ENCODE data around the gene COMMD3.
"Not testable (repeated sequence)": the region's sequence is repeated elsewhere in the genome, so short reads cannot be mapped to it uniquely, and the experiment has no call there.

Gene COMMD3

DNA sequence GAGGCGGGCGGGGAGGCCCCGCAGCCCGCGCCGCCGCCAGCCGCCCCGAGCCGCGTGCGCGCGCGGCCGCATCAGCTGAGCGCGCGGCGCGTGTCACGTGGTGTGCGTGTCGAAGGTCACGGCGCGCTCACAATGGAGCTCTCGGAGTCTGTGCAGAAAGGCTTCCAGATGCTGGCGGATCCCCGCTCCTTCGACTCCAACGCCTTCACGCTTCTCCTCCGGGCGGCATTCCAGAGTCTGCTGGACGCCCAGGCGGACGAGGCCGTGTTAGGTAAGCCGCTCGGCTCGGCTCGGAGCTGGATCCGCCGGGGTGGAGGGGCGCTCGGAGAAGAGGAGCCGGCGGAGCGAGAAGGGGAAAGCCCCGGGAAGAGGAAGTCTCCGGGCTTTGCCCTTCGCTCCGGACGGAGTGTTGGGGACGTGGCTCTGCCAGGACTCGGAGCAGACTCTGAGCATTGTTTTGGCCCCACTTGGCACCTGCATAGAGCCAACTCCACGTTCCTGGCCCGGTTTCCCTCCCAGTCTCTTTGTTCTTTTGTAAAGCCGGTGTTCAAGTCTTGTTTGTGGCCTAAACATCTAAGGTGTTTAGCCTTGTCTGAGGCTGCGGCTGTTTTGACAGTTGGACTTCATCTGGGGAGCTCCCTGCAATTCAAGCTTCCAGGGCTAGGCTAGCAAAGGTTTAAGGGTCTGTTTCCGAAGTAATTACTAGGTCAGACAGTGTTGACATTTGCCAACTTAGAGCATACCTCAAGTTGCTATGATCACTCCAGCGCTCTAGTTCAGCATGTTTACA, at the start of gene COMMD3:
COMMD3 (plus strand) TSS at position 103 of the 790 bp plus-strand sequence; CDS start at position 133, 30 bp downstream.
- no peak for DNase-seq

DNA sequence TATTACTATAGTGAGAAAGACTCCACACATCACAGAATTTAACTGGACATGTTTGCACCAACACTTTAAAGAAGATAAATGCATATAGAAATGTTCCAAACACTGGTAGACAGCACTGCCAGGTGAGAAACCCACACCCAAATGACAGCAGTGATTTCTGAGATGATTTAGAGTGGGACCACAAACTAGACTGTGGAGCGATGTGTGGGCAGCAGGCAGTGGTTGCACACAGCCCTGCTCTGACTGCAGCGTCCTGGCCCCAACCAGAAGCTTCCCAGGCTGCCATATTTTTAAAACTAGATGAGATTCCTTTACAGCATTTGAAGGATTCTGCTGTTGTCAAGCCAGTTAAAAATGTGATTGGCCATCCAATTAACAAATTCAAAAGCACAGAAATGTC, 47.7 kb upstream of the COMMD3 start:
- DNase-seq = no peak

DNA sequence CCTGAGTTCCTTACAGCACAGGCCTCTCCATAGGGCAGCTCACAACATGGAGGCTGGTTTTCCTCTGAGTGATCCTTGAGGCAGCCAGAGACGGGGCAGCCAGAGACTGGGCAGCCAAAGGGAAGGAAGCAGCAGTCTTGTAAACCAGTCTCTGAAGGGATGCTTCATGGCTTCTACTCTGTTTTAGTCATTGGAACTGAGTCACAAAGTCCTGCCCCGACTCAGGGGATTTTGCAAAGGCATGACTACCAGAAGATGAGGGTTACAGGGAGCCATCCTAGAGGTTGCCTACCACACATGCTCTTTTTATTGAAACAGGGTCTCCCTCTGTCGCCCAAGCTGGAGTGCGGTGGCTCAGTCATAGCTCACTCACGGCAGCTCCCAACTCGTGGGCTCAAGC, 44.4 kb upstream of the COMMD3 start:
- DNase-seq = no peak

DNA sequence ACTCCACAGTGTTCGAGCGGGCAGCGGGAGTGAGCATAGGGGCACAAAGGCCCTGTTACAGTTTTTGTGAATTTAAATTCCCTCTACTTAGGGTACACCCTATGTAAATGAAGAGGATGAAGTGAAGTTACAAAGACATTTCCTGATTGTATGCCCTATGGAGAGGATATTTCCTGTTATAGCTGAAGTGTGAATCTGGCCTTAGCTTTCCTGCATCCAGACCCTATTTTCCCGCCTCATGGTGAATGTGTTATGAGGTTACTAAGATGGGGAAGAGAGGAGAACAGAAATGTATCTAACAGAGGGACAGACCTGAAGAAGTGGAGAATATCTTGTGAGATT, 37.8 kb upstream of the COMMD3 start:
- DNase-seq = no peak

DNA sequence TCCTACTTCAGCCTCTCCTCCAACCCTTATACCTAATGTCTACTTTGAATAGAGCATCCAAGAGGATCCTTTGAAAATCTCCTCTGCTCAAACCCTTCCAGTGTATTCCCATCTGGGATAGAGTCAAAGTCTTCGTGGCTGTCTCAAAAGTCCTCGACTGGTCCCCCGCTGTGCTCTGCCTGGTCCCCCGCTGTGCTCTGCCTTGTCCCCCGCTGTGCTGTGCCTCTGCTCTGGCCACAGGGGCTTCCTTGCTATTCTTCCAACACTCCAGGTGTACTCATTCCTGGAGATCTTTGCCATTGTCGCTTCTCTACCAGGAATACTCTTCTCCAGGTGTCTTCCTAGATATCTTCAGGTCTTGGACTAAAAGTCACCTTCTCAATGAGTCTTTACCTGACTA, 36.1 kb upstream of the COMMD3 start:
- DNase-seq = no peak

DNA sequence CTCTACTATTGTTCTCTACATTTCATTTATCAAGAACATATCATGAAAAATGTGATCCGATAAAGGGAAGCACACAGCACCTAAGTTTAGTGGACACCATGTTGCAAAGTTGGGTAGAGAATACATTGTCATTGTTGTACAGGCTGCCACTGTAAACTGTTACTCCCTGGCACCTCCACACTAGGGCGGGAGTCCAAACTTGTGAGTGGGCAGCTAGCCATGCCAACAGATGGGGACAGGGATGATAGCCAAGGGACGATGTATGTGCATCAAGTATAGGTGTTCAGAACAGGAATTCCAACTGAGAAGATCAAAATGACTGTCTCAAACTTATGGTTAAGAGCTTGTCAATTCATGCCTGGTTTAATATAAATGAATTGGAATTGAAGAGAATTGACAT, 31.1 kb upstream of the COMMD3 start:
- DNase-seq = no peak

DNA sequence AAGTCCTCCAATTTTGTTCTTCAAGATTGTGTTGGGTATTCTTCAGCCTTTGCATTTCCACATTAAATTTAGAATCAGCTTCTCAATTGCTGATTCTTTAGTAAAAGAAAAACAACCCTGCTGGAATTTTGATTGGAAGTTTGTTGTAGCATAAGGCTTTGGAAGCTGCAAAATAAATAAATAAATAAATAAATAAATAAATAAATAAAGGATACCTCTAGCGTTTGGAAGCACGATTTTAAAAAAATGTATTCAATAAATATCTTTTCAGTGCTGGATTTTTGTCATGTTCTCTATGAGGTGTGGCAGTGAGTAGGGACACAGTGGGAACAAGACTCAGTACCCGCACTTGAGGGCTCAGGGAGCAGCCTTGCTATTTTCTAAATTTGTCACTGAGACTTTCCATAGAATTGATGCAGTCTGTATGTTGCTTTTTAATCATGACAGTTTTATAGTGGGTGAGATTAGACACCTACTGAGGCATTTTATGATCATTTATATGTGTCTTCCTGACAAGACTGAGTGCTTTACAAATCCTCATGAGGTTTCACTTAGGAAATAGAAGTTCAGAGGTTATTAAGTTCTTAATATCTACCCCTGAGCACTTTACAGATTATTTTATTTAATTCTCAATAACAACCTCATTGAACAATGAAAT, 22.3 kb upstream of the COMMD3 start:
- no peak for DNase-seq

DNA sequence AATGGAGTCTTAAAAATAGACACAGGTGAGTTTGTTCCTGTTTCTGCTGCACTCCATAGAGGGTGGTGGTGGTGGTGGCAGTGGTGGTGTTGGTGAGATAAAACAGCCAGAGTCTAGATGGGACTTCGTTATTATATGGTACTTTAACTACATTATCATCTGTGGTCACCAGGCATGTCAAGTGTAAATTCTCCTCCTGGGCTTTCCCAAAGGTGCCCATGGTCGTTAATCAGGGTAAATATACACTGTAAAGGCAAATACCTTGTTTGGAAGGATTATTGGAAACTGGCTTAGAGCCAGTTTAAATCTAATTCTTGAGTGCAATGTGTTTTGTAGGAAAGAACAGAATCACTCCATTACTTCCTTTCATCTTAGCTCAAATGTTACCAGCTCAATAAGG, 21.5 kb upstream of the COMMD3 start:
- DNase-seq = no peak

DNA sequence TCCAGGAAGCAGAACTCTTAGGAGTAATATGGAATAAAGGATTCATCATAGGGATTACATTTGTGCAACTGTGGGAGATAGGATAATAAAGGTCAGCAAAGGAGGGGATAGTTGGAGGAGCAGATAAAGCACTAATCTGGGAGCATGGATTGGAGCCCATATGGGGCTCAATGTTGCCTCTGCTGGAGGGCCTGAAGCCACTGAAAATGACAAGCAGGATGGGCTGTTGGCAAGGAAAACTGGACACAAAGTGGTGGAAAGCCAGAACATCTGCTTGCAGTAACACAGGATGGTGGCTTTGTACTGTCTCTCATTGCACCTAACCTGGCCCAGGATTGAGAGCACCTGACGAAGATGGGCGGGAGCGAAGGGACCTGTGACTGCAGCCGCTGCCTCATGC, 15.0 kb upstream of the COMMD3 start:
- no peak for DNase-seq

DNA sequence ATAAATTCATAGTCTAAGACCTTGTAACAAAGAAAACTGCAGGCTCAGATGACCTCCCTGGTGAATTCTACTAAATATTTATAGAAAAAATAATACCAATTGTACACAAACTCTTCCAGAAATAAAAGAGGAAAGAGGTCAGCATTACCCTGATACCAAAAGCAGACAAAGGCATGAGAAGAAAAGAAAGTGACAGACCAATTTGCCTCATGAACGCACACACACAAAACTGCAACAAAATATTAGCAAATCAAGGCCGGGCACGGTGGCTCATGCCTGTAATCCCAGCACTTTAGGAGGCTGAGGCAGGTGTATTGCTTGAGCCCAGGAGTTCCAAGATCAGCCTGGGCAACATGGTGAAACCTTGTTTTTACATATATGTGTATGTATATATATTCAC, 12.7 kb upstream of the COMMD3 start:
- DNase-seq = no peak

DNA sequence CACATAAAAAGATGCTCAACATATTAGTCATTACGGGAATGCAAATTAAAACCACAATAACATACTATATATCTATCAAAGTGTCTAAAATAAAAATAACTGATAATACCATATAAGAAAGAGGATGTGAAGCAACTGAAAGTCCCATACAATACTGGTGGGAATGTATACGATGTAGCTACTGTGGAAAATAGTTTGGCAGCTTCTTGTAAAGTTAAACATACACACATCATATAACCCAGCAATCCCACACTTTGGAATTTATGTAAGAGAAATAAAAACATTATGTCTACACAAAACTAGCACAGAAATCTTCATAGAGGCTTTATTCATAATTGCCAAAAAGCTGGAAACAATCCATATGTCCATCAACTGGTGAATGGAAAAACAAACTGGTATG, 10.5 kb upstream of the COMMD3 start:
- no peak for DNase-seq

DNA sequence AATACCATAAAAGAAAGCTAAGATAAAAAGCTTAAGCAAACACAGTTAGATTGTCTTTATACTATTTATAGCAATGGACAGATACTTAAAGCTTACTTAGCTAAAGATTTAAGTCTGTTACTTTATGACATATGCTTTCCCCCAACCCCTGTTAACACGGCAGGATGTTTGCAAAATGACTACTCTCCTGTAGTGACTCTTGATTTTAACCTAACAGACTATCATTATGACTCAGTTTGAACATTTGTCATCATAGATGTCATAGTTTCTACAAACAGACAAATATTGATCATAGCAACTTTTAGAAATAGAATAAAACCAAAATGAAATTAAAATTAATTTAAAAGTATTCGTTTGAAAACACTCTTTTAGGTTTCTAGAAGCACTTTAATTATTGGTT, 7.8 kb upstream of the COMMD3 start:
- DNase-seq = no peak

DNA sequence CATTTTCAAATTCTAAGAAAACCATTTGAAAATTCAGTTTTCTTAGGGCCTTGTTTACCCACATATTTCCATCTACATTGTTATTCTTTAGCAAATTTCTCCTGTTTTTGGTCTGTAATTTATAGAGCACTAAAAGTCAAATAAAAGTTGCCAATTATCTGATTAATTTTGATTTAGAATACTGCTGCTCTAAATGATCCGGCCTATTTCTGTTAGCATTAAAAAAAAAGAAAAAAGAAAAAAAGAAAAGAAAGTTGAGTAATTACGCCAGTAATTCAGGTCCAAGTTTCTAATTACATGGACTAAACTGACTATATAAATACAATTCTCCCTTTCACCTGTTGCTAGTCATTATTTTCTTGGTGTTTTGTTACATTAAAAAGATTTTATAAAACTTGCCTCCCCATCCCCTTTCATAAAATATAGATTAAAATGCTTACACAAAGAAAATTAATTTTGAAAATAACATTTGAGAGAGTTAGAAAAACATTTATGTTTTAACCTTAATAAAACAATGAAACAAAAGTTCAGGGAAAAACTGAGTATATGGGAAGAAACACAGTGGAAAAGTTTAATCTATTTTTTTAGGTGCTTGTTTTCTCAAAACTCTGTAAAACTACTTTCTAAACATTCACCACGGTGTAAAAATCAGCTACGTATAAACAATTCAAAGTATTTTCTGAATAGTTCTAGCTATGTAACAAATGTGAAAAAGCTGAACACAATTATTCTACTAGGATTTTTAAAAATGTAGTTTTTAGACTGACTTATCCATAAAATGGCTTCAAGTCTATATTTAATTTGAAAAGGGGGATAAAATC, 6.8 kb upstream of the COMMD3 start:
- DNase-seq = no peak

DNA sequence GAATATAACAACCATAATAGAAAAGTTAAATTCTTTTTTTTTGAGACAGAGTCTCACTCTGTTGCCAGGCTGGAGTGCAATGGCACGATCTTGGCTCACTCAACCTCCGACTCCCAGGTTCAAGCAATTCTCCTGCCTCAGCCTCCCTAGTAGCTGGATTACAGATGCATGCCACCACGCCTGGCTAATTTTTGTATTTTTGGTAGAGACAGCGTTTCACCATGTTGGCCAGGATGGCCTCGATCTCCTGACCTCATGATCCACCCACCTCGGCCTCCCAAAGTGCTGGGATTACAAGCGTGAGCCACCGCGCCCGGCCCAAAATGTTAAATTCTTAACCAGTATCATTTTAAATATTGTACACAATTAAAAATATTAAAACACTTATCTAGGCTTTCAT, 6.2 kb upstream of the COMMD3 start:
- not testable (repeated sequence) for DNase-seq

DNA sequence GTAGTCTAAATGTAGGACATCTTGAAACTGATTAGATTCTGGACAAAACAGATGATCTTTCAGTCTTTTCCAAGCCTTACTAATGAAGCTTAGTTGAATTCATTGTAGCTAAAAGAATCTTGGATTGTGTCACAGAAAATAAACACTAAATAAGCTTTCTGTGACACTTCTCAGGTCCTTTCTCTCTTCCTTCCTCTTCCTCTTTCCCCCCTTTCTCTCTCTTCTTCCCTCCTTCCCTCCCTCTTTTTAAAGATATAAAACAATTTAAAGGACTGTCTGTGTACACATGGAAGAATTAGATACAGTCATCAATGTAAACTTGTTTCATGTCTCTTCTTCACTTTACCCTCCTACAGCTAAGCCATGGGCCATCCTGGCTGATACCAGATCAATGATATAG, 5.3 kb upstream of the COMMD3 start:
- DNase-seq = no peak

DNA sequence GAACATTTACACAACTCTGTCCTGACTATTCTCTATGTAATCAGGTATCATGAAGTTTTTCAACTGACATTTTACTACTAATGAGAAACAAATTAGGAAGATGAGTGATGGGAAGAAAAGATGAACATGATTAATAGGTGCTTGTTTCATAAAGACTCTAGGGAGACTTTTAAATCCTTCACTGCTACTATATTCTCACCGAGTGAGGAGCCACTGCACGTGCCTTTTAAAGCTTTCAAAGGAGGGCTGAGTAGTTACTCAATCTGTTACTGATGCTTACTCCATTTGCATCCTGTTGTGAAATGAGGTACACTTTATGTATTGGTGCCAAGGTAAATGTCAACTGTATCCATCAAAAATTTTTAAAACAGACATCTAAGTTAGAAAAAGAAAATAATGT, 1.3 kb upstream of the COMMD3 start:
- DNase-seq = no peak

DNA sequence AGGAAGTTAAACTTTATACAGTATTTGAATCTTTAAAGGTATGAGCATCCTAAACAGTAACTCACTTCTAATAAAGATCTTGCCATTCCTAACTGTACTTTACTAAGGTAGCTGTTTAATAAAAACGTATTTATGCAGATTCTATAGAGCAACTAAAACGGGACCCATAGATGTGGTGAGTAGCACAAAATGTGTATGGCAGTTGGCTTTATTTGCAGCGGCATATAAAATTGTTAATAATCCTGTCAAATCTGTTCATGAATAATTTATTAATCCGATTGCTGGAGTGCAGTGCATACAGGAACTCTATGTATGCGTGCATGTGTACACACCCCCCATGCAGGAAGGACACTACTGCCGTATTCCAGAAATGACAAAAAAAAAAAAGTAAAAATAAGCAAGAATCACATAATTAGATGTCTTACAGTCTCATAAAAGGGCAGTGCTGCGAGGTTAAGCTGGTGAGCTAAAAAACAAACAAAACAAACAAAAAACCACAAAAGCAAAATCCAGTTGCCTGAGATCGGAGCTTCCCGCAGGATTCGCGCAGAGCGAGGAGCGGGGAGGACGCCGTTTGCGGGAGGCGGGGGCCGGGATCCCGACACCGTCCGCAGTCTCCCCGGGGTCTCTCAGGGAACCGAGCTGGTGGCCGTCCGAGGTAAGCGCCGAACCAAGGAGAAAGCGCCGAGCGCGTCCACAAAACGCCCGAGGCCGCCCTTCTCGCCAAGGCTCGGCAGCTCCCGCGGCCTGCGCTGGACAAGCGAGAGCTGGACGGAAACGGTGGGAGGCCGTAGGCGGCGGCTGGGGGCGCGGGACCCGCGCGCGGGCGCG, 518 bp upstream of the COMMD3 start:
- DNase-seq = no peak

DNA sequence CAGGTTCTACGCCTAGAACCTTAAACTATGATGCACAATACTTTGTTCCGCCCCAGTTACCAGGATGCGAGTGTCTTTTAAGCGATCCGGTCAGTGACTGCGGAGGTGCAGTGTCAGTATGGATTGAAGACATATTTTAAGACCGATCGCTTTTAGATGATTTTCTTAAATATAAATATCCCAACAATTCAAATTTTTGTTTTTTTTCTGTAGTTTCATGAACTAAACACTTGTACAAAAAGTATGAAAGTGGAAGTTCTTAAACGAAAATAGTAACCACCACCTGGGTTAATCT, 835 bp downstream of the COMMD3 start:
- no peak for DNase-seq

DNA sequence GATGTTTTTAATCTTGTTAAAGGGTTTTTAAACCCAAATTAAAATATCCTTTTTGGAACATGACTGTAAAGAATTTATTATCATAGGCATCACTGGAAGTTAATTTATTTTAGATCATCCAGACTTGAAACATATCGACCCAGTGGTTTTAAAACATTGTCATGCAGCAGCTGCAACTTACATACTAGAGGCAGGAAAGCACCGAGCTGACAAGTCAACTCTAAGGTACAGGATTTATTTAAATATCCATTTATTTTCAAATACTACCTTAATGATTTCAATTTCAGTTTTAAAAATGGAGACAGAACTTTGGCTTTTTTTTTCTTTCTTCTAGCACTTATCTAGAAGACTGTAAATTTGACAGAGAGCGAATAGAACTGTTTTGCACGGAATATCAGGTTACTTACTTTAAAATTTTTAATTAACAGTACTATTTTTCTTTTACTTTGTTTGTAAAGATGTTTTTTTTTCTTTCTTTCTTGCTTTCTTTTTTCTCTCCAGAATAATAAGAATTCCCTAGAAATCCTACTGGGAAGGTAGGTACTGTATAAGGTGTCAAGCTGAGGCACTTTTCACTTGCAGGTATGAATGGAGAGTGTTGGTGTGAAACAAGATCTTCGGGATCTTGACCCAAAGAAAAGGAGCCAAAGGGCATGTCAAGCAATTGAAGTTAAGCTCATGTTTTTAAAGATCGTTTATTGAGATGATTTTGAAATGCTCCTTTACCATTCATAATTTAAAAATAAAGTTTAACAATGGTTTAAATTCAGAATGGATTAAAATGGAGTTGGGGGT, 1.8 kb downstream of the COMMD3 start:
- DNase-seq = no peak

DNA sequence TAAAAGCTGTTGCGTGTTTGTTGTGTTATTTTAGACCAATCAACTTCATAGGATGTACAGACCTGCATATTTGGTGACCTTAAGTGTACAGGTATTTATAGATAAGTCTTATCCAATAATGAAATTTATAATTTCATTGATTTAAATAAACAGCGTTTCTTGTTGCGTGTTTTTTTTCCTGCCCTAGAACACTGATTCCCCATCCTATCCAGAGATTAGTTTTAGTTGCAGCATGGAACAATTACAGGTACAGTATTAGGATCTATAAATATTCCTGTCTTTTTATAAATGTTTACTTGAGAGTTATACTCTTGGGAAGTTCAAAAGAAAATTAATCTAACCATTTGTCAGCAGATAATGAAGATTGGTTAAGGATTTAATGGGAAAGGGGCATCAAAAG, 2.6 kb downstream of the COMMD3 start:
- no peak for DNase-seq

DNA sequence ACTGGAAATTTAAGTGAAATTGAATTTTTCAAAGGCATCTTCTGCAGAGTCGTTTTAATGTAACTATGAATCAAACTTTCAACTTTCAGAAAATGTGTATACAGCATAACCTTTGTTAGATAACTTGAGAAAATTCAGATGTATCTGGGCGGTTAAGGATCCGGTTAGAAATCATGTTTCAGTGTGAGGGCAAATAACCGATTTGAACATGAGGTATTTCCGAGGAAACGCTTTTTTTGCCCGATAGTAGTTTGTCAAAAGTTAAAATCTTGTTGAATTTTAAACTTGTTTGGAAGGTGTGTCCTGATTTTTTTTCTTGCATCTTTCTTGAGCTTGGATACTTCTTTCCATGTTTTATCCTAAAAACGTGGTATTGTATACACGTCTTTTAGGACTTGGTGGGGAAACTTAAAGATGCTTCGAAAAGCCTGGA, 3.4 kb downstream of the COMMD3 start:
- DNase-seq = no peak

DNA sequence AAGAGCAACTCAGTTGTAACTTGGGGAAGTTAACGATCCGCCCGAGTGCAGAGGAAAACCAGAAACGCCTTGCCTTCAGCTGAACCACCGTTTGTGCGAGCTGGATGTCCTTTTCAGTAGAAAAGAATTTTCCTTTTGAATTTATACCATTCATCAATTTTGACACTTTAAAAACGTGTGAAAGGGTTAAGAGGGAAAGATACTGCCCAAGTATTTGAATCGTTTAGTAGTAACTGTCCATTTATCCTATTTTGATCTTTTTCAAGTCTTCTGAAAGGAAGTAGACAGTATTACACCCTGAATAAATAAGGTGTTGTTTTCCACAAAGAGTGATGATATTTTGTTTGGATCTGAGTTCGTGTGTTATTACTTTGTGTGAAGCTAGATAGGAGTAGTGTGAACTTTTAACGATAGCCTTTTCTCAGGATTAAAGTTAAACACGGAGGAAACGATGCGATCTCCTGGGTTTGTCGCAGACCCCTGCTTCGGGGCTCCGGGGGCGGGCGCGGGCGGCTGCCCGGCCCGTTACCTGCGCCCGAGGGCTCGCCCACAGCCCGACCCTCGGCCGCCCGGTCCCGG, 3.9 kb downstream of the COMMD3 start:
- no peak for DNase-seq
